NCI-H1105 (cell line): ENCODE results near the gene NDRG3.
"Not testable (repeated sequence)": the region's sequence is repeated elsewhere in the genome, so short reads cannot be mapped to it uniquely, and the experiment has no call there.

ENCODE experiments used
- DNase-seq: peaks from one replicate; lab custom pipeline; 2025; lab: John Stamatoyannopoulos, UW

The NDRG3 gene

GRCh38 chr20:36760647-36761046 lies 14.8 kb upstream of the NDRG3 start:
- DNase-seq = no peak

GRCh38 chr20:36758276-36758675 lies 12.4 kb upstream of the NDRG3 start:
- DNase-seq = no peak

DNA sequence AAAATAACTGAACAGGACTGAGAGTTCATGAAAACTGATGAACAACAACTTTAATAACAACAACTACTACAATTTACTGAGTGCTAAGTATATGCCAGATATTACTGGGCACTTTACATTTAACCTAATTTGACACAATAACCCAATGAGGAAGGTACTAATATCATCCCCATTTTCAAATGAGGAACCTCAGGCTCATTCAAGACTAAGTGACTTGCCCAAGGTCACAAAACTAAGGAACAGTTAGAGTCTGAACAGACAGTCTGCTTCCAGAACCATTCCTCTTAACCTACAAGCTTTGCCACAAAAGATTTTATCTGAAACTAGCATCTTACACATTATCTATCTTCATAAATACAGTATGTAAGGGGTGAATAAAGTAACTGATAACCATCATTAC lies 10.6 kb upstream of the NDRG3 start:
- no peak for DNase-seq

GRCh38 chr20:36754656-36755222 lies 8.8 kb upstream of the NDRG3 start:
- peak; percentile 38 for DNase-seq

DNA sequence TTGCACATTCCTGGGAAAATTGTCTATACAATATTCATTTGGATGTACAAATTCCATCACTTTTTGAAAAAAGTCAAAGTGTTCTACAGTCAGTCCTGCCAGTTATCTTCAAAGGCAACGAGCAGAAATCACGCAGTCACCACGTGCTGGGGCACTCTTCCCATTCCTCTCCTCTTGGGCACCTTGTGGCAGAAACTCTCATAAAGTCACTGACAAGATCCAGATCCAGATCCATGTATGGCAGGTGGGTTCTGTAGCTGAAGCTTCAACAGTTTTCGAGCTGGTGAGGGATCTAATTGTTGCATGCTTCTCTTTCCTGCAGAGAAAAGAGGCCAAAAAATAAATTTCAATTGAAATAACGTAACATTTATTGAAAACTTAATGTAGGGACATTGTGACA lies 6.7 kb upstream of the NDRG3 start:
- no peak for DNase-seq

- DNase-seq = peak; percentile 6
These were observed 510 bp downstream of the NDRG3 start for GRCh38 chr20:36745234-36745926.

DNA sequence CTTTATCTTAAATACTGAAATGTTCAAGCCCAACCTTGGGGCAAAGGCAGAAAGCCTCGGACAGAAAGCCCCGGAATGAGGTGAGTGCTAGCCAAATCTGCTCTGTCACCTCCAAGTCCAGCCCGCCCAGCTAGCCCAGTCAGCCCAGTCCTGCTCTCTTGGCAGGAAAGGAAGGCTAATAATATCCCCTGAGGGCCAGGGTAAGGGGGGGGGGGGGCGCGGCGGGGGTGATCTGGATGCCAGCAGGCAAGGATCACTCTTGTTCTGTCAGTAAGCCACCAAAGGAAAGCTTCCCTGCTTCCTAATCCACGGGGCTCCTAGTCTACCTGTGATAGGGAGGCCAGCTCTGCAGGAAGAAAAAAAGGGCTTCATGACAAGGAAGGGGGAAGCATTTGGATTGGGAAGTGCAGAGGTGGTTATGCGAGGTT lies 1.1 kb downstream of the NDRG3 start:
- no peak for DNase-seq

- DNase-seq = no peak
These were observed 1.6 kb downstream of the NDRG3 start for GRCh38 chr20:36744243-36744642.

DNA sequence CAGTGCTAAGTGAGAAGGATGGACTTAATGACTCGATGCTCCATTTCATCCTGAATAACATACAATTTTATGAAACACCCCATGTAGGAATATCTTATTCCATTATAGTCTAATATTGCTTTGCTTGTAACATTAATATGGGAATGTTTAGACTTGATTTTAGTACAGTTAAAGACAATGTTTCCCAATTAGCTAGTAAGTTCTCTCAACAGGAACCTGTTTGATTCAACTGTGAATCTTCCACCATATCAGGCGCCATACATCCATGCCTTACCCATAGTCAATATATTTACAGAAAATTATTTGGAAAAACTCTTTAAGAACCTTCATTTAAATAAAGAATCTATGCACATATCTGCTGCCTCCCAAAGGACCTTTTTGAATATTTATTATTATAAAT lies 3.3 kb downstream of the NDRG3 start:
- DNase-seq = no peak

DNA sequence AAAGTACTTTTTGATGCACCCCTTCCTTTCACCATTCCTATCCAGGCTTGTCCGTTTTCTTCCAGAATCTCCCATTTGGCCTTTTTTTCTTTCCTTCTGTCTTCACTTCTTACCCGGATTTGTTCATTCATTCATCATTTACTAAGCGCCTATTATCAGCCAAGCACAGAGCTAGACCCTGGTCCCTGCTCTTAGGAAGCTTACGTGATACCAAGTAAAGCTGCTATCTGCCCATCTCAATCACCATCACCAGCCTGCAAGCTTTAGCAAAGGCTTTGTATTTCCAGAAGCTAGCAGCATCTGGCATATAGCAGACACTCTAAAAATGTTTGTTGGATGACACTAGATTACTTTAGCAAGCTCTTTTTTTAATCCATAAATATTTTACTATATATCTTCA lies 4.8 kb downstream of the NDRG3 start:
- no peak for DNase-seq

DNA sequence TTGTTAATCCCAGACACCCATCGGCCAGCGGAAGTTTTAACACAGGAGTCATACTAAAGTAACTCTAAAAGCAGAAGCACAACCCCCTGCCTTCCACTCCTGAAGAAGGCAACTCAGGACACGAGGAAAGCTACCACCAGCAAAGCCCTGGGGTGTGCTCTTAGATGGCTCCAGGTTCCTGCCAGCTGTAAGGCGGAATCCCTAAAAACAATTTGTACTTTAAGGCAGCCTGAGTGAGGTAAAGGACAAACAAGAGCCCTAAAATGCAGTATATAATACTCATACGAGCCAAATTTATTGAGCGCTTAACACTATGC lies 8.7 kb downstream of the NDRG3 start:
- DNase-seq = no peak

DNA sequence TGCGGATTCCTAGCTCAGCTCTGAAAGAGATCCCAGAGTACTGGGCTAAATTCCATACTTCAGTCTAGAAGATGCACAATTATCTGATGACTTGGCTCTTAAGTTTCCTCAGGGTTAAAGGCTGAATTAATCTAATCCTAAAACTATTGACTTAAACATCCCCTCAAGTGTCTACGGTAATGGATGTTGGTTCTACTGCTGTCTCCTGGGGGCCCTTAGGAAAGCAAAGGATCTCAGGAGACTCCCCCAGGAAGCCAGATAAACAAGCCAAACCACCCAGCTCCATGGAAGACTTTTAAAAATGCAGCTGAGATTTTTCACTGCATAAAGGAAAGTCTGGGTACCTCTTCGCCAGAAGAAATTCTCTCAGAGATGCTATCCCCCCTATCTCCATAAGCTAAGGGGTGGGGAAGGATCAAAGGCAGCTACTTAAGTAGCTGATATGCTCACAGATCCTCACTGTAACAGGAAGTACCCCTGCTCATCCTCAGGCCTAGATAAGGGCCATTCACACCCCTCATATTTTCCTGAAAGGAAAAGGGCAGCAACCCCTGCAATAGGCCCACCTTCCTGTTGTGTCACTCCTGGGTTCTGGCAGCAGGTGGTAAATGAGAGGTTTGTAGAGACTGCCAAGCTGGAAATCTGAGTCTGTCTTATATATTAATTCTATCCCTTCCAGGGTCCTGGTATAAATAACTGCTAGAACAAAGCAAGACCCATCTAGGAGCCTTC lies 9.3 kb downstream of the NDRG3 start:
- no peak for DNase-seq

DNA sequence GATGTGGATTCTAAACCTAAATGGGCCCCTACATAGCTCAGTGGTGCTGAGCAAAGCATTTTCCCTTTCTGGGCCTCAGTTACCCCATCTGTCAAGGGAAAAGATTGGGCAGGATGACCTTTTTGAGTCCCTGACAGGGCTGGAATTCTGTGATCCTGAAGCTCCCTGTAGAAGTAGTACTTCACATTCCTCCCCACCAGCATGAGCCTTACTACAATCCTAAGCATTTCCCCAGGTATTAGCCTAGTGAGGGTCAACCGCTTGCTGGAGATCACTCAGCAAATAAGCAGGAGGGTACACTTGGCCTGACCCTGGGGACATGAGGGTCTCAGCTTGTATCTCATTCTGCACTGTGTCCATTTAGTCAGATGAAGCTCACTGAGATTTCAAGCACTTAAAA lies 13.4 kb downstream of the NDRG3 start:
- DNase-seq = no peak

DNA sequence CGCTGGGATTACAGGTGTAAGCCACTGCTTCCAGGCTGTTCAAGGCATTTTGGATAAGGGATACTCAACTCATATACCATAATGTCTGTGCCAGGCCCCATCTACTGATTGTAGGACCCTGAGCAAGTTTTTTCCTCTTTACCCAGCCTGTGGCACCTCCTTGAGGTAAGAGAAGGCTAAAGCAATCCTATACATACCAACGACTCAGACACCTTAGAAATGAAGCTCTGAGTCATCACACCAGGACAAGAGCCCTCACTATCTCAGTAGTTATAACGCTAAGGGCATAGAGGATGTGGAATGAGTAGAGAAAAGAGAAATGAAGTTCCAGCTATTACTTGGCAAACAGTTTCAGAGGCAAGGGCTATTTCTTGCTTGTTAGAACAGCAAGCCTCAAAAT lies 16.9 kb downstream of the NDRG3 start:
- DNase-seq = no peak

DNA sequence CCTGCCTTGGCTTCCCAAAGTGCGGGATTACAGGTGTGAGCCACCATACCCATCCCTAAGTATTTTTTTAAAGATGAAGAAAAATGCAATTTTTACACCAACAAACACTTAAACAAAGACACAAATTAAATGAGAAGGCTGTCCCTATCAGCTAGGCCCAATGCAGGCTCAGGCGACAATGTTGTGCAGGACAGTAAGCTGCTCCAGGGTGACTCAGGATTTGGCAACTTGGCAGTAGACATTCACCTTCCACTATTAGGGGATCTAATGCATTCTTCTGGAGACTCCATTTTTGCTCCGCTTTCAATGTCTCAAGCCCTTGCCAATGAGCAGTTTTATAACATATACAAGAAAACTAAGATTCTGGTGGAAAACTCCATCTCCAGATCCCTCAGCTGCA lies 19.7 kb downstream of the NDRG3 start:
- DNase-seq = no peak

DNA sequence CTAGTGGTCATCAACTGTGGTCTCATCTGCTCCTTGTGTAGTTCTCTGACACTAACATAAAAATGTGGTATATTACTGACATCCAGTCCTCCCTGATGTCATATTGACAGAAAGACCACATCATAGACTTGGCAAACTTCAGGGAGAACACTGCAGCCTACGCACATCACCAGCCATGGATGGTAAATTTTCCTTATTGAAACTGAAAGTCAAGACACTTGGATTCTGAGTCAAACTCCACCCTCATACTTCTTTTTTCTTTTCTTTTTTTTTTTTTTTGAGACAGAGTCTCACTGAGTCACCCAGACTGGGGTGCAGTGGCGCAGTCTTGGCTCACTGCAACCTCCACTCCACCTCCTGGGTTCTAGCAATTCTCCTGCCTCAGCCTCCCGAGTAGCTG lies 25.4 kb downstream of the NDRG3 start:
- DNase-seq = no peak

GRCh38 chr20:36717657-36718056 lies 28.2 kb downstream of the NDRG3 start:
- no peak for DNase-seq

DNA sequence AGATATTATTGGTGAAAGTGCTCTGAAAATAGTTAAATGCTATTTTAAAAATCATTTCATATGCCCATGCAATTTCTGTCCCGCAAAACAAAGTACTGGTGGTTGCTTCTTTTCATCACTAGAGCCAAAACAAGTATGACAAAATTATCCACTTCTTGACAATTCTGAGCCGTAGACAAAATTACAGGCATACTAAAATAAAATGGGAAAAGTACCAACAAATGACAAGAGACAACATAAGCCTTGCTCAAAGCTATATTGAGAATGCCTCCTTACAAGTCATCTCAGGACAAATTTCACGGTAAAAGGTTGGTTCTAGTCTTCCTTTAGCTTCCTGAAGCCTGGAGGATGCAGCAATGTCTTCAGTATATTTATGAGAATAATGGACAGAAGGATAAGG lies 28.9 kb downstream of the NDRG3 start:
- DNase-seq = no peak

DNA sequence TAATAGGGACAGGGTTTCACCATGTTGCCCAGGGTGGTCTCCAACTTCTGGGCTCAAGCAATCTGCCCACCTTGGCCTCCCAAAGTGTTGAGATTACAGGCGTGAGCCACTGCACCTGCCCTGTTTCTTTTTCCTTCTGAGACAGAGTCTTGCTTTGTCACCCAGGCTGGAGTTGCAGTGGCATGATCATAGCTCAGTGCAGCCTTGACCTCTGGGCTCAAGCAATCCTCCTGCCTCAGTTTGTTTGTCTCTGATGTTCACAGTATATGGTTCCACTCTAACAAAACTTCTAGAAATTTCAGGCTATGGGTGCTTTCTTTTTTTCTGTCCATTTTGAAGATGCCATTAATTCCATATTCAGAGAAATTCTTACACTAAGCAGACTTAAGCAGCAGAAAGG lies 33.1 kb downstream of the NDRG3 start:
- no peak for DNase-seq

GRCh38 chr20:36709126-36709525 lies 36.8 kb downstream of the NDRG3 start:
- DNase-seq = no peak

DNA sequence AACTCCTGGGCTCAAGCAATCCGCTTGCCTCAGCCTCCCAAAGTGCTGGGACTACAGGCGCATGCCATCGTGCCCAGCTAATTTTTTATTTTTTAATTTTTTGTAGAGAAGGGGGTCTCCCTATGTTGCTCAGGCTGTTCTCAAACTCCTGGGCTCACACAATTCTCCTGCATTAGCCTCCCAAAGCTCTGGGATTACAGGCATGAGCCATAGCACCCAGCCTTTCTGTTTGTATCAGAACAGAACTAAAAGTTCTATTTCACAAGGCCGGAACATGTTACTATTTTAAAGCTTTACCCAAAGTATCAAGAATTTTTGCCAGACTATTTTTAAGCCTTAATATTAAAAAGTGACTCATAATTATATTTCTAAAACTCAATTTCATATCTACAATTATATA lies 42.4 kb downstream of the NDRG3 start:
- no peak for DNase-seq

GRCh38 chr20:36700438-36700837 lies 45.5 kb downstream of the NDRG3 start:
- no peak for DNase-seq

DNA sequence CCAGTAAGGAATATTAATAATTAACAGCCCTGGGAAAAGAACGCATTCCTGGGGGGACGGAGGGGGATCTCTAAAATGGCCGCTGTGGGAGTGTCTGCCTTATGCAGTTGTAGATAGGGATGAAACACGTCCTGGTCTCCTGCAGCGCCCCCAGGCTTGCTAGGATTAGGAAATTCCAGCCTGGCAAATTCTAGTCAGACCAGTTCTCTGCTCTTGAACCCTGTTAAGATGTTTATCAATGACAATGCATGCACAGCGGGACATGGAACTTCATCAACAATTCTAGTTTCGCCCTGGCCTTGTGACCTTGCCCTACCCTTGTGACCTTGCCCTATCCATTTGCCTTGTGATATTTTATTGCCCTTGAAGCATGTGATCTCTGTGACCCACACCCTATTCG lies 50.4 kb downstream of the NDRG3 start:
- not testable (repeated sequence) for DNase-seq

DNA sequence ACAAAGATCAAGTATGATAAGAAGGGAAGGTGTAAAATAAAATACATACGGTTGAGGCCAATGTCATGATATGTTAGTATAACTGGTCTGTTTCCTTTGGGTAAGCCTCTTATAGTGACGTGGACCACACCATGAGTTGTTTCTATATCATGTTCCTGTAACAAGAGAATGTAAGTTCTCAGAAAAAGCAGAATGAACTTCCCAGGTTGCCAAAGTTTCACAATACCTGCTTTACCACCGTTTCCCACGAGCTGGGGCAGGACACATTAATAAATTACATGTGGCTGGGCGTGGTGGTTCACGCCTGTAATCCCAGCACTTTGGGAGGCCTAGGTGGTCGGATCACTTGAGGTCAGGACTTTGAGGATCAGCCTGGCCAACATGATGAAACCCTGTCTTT lies 57.3 kb downstream of the NDRG3 start:
- no peak for DNase-seq
